Femur (tissue), 1 donor: ENCODE results near the gene FSCB.
"Not testable (repeated sequence)": the region's sequence is repeated elsewhere in the genome, so short reads cannot be mapped to it uniquely, and the experiment has no call there.

Experiments
- DNase-seq: peaks from one replicate; pipeline ENCODE4 v3.0.0-alpha.2; 2017

Gene FSCB

DNA sequence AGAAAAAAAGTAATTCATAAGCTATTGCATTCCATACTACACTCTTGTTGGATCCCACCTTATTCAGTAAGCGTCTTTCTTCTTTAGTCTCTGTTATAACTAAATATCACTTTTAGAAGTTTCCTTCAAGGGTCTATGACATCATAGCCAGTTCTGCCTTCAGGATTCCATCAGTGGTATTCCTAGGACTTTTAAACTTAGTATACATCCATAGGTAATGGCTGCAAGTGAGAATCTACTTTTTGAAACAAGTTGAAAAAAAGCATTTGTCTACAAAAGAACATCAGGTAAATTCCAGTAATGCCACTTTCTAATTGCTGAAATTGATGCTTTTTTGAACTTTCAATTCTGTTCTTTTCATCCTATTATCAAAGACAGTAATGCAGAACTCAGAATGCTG, at the start of gene FSCB:
Gene FSCB (minus strand): TSS at position 101 of the 400 bp plus-strand sequence. CDS start 296 bp downstream, outside the sequence.
- no peak for DNase-seq

GRCh38 chr14:44531658-44532057, 24.6 kb upstream of the FSCB start:
- no peak for DNase-seq

GRCh38 chr14:44530475-44530874, 23.4 kb upstream of the FSCB start:
- DNase-seq: no peak

DNA sequence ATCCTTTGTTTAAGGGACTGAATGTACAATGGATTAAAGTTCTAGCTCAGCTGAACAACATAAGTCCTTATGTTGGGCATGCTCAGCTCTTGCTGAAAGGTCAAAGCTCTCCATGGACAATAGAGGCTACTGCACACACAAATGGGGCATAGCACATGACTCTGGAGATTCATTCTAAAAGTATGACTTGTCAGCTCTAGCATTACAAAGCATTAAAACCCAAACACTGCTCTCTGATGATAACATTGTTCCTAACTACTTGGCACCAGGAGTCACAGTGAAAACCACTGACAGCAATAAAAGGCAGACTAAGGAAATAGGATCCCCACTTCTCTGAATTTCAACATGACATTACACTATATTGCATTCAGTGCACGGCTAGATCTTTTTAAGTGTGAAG, 21.9 kb upstream of the FSCB start:
- no peak for DNase-seq

GRCh38 chr14:44528180-44528579, 21.1 kb upstream of the FSCB start:
- no peak for DNase-seq

DNA sequence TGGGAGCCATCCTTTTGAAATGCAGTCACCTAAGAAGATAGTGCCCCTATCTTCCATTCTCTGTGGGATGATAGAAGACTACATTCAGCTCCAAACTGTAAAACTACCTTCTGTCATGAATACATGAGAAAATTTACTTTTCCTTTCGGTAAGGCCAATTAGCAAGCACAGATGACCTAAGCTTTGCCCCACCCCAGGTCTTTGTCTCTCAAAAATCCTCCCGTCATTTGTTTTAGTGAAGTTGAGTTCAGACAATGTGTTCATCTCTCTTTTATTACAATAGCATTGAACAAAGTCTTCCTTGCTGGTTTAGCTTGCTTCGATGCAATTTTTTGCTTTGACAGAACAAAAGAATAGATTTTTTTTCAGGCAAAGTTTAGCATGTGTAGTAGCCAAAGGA, 18.2 kb upstream of the FSCB start:
- DNase-seq: no peak

DNA sequence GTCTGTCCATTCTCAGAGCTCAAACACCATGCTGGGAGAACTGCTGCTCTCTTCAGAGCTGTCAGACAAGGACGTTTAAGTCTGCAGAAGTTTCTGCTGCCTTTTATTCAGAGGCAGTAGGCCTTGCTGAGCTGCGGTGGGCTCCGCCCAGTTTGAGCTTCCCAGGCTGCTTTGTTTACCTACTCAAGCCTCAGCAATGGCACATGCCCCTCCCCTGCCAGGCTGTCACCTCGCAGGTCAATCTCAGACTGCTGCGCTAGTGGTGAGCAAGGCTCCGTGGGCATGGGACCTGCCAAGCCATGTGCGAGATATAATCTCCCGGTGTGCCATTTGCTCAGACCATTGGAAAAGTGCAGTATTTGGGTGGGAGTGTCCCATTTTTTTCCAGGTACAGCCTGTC, 8.6 kb upstream of the FSCB start:
- DNase-seq: not testable (repeated sequence)

DNA sequence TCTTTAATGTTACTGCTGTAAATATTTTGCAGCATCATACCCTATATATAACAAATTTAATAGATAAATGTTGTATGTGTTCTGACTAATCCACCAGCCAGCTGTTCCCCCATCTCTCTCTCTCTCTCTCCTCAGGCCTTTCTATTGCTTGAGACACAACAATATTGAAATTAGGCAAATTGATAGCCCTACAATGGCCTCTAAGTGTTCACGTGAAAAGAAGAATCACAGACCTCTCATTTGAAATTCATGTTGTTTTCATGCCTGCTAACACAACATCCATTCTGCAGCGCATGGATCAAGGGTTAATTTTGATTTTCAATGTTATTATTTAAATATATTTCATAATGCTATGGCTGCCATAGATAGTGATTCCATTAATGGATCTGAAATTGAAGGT, 1.8 kb upstream of the FSCB start:
- DNase-seq: no peak

DNA sequence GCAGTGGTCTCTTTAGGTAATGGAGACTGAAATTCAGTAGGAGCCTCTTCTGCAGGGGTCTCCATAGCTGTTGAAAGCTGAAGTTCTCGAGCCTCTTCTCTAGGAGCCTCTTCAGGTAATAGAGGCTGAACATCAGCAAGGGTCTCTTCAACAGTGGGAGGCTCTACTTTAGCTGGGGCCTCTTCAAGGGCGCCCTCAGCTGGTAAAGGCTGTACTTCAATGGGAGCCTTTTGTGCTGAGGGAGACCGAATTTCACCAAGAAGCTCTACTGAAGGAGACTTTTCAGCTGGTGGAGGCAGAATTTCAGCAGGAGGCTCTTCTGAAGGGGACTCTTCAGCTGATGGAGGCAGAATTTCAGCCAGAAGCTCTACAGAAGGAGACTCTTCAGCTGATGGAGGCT, 1.5 kb downstream of the FSCB start:
- DNase-seq: no peak

- no peak for DNase-seq
Measured at GRCh38 chr14:44497148-44497547, 9.9 kb downstream of the FSCB start.

DNA sequence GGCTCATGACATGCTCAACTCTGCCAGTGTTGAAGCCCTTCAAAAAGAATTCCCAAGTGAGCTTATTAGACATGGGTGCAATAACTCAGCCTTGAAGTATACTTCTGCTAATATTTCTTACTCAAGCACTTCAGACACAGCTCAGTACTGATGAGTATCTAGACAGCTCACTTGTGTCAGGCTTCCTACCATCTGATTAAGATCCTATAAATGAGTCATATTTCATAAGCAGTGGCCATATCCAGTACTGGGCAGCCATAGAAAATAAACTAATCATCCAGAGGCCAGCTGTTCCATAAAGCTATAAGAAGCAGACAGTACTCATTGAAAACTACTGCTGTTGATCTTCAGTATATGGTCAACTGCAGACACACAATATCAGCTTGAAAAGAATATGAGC, 12.9 kb downstream of the FSCB start:
- no peak for DNase-seq

GRCh38 chr14:44490966-44491365, 16.1 kb downstream of the FSCB start:
- DNase-seq: no peak

GRCh38 chr14:44477953-44478352, 29.1 kb downstream of the FSCB start:
- DNase-seq: no peak

GRCh38 chr14:44468771-44469170, 38.3 kb downstream of the FSCB start:
- no peak for DNase-seq

DNA sequence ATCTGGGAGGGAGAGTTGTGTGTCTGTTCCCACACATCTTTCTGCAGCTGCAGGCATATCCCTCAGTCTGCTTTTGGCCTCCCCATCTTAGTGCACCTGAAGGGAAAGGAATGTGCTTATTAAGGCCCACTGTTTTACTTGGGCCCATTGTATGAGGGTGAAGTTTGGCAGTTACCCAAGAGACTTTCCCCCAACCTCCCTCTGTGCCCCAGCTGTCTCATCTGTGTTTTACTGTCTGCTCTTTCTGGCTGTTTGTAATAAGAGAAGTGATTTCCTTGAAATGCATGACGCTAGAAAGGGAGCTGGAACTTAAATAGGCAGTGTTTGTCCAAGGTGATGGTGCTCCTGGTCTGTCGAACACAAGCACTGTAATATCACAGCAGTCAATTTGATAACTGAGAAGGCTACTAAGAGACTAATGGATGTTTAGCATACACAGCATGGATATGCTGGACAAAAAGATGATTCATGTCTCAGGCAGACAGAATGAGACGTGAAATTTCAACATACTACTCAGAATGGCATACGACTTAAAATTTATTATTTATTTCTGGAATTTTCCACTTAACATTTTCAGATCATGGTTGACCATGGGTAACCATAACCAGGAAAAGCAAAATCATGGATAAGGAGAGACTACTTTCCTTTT, 43.6 kb downstream of the FSCB start:
- DNase-seq: no peak

- DNase-seq: peak; percentile 35
Measured at GRCh38 chr14:44462381-44462780, 44.7 kb downstream of the FSCB start.

- no peak for DNase-seq
Measured at GRCh38 chr14:44461811-44462210, 45.3 kb downstream of the FSCB start.
